HepG2 (cell line): Measurements from ENCODE around the gene TMEM185B. TPM values are rescaled to one million over a fixed set of nuclear protein-coding genes. Genes with fewer than 3 reads are reported as not detected.
A peak's percentile ranks its signal among the peaks of the same experiment; 100 is the strongest.

Experiments
- ARID3A ChIP-seq: IDR thresholded peaks from 2 replicates; pipeline ENCODE4 v1.6.1; 2012; ENCODE audit warnings: low read depth, low read length, improper control_type of control experiment
- BRF2 ChIP-seq: sonication (generic); formaldehyde crosslinking; IDR thresholded peaks from 2 replicates; pipeline ENCODE4 v1.8.1; 2022; ENCODE audit warnings: mild to moderate bottlenecking, missing genetic modification reagents
- HNRNPL ChIP-seq: fragments of 200-400 bp; formaldehyde crosslinking; IDR thresholded peaks from 2 replicates; pipeline ENCODE4 v1.6.1; 2017; ENCODE audit warnings: mild to moderate bottlenecking, low read depth, low read length
- IRF2 ChIP-seq: IDR thresholded peaks from 2 replicates; pipeline ENCODE4 v1.6.1; 2018; ENCODE audit warnings: missing genetic modification reagents, missing compliant biosample characterization
- KIAA2018 ChIP-seq: sonication (generic); formaldehyde crosslinking; IDR thresholded peaks from 2 replicates; pipeline ENCODE4 v1.5.0; 2020; ENCODE audit warnings: mild to moderate bottlenecking, missing genetic modification reagents, borderline replicate concordance
- TFDP1 ChIP-seq: IDR thresholded peaks from 2 replicates; pipeline ENCODE4 v1.6.1; 2016; ENCODE audit warnings: missing compliant biosample characterization, missing genetic modification reagents, borderline replicate concordance
- ZNF232 ChIP-seq: sonication (generic); formaldehyde crosslinking; IDR thresholded peaks from 2 replicates; pipeline ENCODE4 v1.4.0; 2020; ENCODE audit warnings: missing genetic modification reagents, borderline replicate concordance
- ZNF3 ChIP-seq: IDR thresholded peaks from 2 replicates; pipeline ENCODE4 v1.7.0; 2017; ENCODE audit warnings: inconsistent platforms
- ZNF333 ChIP-seq: sonication (generic); formaldehyde crosslinking; IDR thresholded peaks from 2 replicates; pipeline ENCODE4 v1.4.0; 2020; ENCODE audit warnings: mild to moderate bottlenecking, missing genetic modification reagents, borderline replicate concordance
- ZNF549 ChIP-seq: sonication (generic); formaldehyde crosslinking; IDR thresholded peaks from 2 replicates; pipeline ENCODE4 v1.5.0; 2020; ENCODE audit warnings: missing genetic modification reagents
- ZNF570 ChIP-seq: sonication (generic); formaldehyde crosslinking; IDR thresholded peaks from 2 replicates; pipeline ENCODE4 v1.4.0; 2020; ENCODE audit warnings: mild to moderate bottlenecking, missing genetic modification reagents, borderline replicate concordance
- ZNF598 ChIP-seq: sonication (generic); formaldehyde crosslinking; IDR thresholded peaks from 2 replicates; pipeline ENCODE4 v1.5.1; 2020; ENCODE audit warnings: mild to moderate bottlenecking, missing genetic modification reagents, borderline replicate concordance
- ZNF670 ChIP-seq: sonication (generic); formaldehyde crosslinking; IDR thresholded peaks from 2 replicates; pipeline ENCODE4 v1.8.0; 2022; ENCODE audit warnings: mild to moderate bottlenecking, missing genetic modification reagents, borderline replicate concordance
- ZNF784 ChIP-seq: sonication (generic); formaldehyde crosslinking; IDR thresholded peaks from 2 replicates; pipeline ENCODE4 v1.5.1; 2020; ENCODE audit warnings: missing genetic modification reagents, mild to moderate bottlenecking, borderline replicate concordance
- ZNF841 ChIP-seq: sonication (generic); formaldehyde crosslinking; IDR thresholded peaks from 2 replicates; pipeline ENCODE4 v1.8.1; 2023; ENCODE audit warnings: missing genetic modification reagents, borderline replicate concordance
- polyA plus RNA-seq, 8 experiments: library from polyadenylated mRNA; depleted of rRNA in 3 of 8; stranded (reverse) in 7 of 8; unstranded in 1 of 8; fragments of >200 nt; fragmentation: Illumina TruSeq in 4 of 8; extraction: Trizol in 4 of 8; gene quantifications; 2 replicates each; pipeline versions ENCODE4 v1.2.1 to v1.2.3, GENCODE V29; 2011 to 2016; ENCODE audit warnings: low read depth in 4 of 8, missing spikeins in 1 of 8, mixed read lengths in 1 of 8; ENCODE audit not compliant: insufficient read depth in 1 of 8
- total RNA-seq, 5 experiments: library from RNA; depleted of rRNA; stranded (reverse); fragments of >200 nt; fragmentation: Illumina TruSeq; extraction: Trizol; gene quantifications; 2 replicates each; pipeline ENCODE4 v1.2.3, GENCODE V29; 2016; ENCODE audit warnings: low read depth in 1 of 5

The TMEM185B gene
- total and polyA plus RNA-seq, 2 of the 13 experiments (the other 11 are each of a cell fraction or from before 2014, with no cell fraction given), result 5.6 to 7.0 TPM

- TF ChIP-seq KIAA2018 (CRISPR knock-in tag), result no peak
- TF ChIP-seq ZNF570 (CRISPR knock-in tag), result no peak
- TF ChIP-seq ZNF784 (CRISPR knock-in tag), result no peak
- no peak for TF ChIP-seq BRF2 (CRISPR knock-in tag)
- no peak for TF ChIP-seq TFDP1 (CRISPR knock-in tag)
- TF ChIP-seq ZNF333 (CRISPR knock-in tag), result no peak
- no peak for TF ChIP-seq ZNF232 (CRISPR knock-in tag)
- no peak for TF ChIP-seq ARID3A
- 0 out of 2 replicates have a peak, but pooled peaks have one; percentile 10 for TF ChIP-seq ZNF598 (CRISPR knock-in tag)
- TF ChIP-seq IRF2 (CRISPR knock-in tag), result no peak
- TF ChIP-seq ZNF670, result 0 out of 2 replicates have a peak, but pooled peaks have one; percentile 3
- TF ChIP-seq ZNF549 (CRISPR knock-in tag), result no peak
- peak; percentile 49; the same call in 1 of the 2 replicates for TF ChIP-seq HNRNPL
- TF ChIP-seq ZNF841 (CRISPR knock-in tag), result no peak
- TF ChIP-seq ZNF3 (CRISPR knock-in tag), result no peak
Measured at GRCh38 chr2:120224735-120225548, 1.7 kb upstream of the TMEM185B start (continued).
